Hematopoietic multipotent progenitor cell (in vitro differentiated cells): Measurements from ENCODE around the gene PCDHA9. TPM values are rescaled to one million over a fixed set of nuclear protein-coding genes. Genes with fewer than 3 reads are reported as not detected.
"Not testable (repeated sequence)": the region's sequence is repeated elsewhere in the genome, so short reads cannot be mapped to it uniquely, and the experiment has no call there.

Source experiments
- DNase-seq, 3 donors: peaks; one replicate each; pipeline ENCODE4 v3.0.0-alpha.2; 2011 to 2015; ENCODE audit warnings: low read depth in 2 of 3, low spot score in 2 of 3
- total RNA-seq: library from RNA; depleted of rRNA; stranded (reverse); fragments of >200 nt; gene quantifications from one replicate; pipeline ENCODE4 v1.2.3, GENCODE V29; 2012

Gene PCDHA9
- total RNA-seq = under 0.01 TPM

- DNase-seq = not testable (repeated sequence)
These were observed at the start of gene PCDHA9 for GRCh38 chr5:140848139-140849102. TSS of gene PCDHA9 (plus strand) at chr5:140848382. CDS start at chr5:140848496, 114 bp downstream.

DNA sequence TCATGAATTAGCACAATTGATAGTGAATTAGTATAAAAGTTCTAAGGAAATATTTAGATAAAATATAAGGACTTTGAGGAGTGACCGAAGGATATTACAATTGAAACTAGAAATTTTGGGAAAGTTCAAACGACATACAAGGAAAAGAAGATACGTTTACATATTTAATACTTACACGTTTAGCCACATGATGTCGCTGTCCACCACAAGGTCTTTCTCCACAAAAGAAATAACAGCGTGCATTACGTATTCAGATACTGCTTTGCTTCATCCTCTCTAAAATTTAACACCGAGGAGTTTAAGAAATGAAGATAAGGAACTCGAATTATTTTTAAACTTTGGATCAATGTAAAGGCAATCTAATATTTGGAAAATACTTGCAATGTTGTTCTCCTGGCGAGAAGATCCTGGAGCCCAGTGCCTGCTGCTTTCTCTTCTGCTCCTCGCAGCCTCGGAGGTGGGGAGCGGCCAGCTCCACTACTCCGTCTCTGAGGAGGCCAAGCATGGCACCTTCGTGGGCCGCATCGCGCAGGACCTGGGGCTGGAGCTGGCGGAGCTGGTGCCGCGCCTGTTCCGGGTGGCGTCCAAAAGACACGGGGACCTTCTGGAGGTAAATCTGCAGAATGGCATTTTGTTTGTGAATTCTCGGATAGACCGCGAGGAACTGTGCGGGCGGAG is 47.2 kb upstream of the PCDHA9 start, which contains the start of gene PCDHA3:
PCDHA3 (plus strand) TSS at position 242 of the 678 bp plus-strand sequence.
- DNase-seq = peak in 1 of 3 donors; percentile 12

- DNase-seq = no peak
These were observed 46.7 kb upstream of the PCDHA9 start for GRCh38 chr5:140801494-140801841.

DNA sequence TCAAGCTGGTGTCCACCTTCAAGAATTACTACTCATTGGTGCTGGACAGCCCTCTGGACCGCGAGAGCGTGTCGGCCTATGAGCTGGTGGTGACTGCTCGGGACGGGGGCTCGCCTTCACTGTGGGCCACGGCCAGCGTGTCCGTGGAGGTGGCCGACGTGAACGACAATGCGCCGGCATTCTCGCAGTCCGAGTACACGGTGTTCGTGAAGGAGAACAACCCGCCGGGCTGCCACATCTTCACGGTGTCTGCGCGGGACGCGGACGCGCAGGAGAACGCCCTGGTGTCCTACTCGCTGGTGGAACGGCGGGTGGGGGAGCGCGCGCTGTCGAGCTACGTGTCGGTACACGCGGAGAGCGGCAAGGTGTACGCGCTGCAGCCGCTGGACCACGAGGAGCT is 45.8 kb upstream of the PCDHA9 start:
- not testable (repeated sequence) for DNase-seq

DNA sequence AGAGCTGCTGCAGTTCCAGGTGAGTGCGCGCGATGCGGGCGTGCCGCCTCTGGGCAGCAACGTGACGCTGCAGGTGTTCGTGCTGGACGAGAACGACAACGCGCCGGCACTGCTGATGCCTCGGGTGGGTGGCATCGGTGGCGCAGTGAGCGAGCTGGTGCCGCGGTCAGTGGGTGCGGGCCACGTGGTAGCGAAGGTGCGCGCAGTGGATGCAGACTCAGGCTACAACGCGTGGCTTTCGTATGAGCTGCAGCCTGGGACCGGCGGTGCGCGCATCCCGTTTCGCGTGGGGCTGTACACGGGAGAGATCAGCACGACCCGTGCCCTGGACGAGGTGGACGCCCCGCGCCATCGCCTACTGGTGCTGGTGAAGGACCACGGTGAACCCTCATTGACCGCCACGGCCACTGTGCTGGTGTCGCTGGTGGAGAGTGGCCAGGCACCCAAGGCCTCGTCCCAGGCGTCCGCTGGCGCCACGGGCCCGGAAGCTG is 45.4 kb upstream of the PCDHA9 start:
- DNase-seq = no peak

DNA sequence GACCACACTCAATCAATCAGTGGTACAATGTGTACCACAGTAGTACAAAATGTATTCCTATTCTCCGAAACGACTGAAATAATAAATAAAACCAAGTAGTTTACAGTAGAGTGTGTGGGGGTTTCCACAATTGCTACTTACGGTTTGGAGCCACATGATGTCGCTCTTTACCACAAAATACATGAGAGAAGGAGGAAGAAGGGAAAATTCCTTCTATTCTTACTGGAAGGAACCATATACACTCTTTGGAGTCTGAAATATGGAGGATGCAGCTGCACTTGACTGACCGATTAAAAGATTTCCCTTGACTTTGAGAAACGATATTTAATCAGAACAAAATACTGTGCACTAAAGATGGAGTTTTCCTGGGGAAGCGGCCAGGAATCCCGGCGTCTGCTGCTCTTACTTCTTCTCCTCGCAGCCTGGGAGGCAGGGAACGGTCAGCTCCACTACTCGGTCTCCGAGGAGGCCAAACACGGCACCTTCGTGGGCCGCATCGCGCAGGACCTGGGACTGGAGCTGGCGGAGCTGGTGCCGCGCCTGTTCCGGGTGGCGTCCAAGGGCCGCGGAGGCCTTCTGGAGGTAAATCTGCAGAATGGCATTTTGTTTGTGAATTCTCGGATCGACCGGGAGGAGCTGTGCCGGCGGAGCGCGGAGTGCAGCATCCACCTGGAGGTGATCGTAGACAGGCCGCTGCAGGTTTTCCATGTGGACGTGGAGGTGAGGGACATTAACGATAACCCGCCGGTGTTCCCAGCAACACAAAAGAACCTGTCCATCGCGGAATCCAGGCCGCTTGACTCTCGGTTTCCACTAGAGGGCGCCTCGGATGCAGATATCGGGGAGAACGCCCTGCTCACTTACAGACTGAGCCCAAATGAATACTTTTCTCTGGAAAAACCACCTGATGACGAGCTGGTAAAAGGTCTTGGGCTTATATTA is 41.1 kb upstream of the PCDHA9 start, which contains the start of gene PCDHA4:
PCDHA4 (plus strand) TSS at position 235 of the 942 bp plus-strand sequence.
- peak in 2 of 3 donors; percentile 17 to 34 for DNase-seq

DNA sequence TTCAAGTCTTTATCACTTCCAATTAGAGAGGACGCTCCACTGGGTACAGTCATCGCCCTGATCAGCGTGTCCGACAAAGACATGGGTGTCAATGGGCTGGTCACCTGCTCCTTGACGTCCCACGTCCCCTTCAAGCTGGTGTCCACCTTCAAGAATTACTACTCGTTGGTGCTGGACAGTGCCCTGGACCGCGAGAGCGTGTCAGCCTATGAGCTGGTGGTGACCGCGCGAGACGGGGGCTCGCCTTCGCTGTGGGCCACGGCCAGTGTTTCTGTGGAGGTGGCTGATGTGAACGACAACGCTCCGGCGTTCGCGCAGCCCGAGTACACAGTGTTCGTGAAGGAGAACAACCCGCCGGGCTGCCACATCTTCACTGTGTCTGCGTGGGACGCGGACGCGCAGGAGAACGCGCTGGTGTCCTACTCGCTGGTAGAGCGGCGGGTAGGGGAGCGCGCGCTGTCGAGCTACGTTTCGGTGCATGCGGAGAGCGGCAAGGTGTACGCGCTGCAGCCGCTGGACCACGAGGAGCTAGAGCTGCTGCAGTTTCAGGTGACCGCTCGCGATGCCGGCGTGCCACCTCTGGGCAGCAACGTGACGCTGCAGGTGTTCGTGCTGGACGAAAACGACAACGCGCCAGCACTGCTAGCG is 39.8 kb upstream of the PCDHA9 start:
- DNase-seq = not testable (repeated sequence)

GRCh38 chr5:140808889-140809291 is 39.3 kb upstream of the PCDHA9 start:
- DNase-seq = no peak

DNA sequence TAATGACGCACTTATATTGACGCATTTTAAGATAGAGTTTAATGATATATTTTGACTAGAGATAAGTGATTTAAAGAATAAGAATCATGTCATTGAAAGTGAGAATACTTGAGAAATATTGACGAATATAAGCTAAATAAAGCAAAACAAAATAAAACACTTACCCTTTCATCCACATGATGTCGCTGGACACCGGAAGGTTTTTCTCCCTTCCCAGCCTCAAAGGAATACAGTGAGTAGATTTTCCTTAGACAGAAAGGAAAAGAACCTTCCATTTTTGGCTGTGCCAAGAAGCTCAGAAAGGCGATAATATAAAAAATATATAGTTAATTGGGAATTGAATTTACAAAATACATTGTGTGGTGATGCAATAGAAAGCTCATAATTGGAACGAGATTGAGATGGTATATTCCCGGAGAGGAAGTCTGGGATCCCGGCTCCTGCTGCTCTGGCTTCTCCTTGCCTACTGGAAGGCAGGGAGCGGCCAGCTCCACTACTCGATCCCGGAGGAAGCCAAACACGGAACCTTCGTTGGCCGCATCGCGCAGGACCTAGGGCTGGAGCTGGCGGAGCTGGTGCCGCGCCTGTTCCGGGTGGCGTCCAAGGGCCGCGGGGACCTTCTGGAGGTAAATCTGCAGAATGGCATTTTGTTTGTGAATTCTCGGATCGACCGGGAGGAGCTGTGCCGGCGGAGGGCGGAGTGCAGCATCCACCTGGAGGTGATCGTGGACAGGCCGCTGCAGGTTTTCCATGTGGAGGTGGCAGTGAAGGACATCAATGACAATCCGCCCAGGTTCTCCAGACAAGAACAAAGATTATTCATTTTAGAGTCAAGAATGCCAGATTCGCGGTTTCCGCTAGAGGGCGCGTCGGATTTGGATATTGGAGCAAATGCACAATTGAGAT is 26.6 kb upstream of the PCDHA9 start, which contains the start of gene PCDHA5:
PCDHA5 (plus strand) TSS at position 239 of the 906 bp plus-strand sequence.
- DNase-seq = peak in 1 of 3 donors; percentile 9

DNA sequence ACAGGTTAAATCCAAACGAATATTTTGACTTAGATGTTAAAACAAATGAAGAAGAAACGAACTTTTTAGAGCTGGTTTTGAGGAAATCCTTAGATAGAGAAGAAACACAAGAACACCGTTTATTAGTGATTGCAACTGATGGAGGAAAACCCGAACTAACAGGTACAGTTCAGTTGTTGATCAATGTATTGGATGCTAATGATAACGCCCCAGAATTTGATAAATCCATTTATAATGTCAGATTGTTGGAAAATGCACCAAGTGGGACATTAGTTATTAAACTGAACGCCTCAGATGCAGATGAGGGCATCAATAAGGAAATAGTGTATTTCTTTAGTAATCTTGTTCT is 25.9 kb upstream of the PCDHA9 start:
- DNase-seq = no peak

GRCh38 chr5:140822969-140823368 is 25.2 kb upstream of the PCDHA9 start:
- DNase-seq = not testable (repeated sequence)

GRCh38 chr5:140823475-140823874 is 24.7 kb upstream of the PCDHA9 start:
- DNase-seq = no peak

DNA sequence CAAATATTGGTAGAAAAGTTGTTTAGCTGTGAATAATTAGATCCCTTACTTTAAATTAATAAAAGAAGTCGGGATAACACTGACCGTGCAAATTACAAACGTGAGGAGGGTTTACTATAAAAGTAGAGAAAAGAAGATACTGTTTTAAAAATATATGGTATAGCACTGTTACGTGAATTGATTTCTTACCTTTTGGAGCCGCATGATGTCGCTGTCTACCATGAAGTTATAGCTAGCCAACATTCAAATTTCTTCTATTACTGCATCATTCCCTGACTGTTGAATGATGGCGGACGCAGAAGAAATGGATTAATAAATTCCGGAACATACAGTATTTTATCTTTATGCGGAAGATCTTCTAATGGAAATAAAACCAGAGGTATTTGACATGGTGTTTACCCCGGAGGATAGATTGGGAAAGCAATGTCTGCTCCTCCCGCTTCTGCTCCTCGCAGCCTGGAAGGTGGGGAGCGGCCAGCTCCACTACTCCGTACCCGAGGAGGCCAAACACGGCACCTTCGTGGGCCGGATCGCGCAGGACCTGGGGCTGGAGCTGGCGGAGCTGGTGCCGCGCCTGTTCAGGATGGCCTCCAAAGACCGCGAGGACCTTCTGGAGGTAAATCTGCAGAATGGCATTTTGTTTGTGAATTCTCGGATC is 20.3 kb upstream of the PCDHA9 start, which contains the start of gene PCDHA6:
PCDHA6 (plus strand) TSS at position 257 of the 658 bp plus-strand sequence; CDS start at position 389, 132 bp downstream.
- no peak for DNase-seq

DNA sequence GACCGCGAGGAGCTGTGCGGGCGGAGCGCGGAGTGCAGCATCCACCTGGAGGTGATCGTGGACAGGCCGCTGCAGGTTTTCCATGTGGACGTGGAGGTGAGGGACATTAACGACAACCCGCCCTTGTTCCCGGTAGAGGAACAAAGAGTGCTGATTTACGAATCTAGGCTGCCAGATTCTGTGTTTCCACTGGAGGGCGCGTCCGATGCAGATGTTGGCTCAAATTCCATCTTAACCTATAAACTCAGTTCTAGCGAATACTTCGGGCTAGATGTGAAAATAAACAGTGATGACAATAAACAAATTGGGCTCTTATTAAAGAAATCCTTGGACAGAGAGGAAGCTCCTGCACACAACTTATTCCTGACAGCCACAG is 19.8 kb upstream of the PCDHA9 start:
- no peak for DNase-seq

DNA sequence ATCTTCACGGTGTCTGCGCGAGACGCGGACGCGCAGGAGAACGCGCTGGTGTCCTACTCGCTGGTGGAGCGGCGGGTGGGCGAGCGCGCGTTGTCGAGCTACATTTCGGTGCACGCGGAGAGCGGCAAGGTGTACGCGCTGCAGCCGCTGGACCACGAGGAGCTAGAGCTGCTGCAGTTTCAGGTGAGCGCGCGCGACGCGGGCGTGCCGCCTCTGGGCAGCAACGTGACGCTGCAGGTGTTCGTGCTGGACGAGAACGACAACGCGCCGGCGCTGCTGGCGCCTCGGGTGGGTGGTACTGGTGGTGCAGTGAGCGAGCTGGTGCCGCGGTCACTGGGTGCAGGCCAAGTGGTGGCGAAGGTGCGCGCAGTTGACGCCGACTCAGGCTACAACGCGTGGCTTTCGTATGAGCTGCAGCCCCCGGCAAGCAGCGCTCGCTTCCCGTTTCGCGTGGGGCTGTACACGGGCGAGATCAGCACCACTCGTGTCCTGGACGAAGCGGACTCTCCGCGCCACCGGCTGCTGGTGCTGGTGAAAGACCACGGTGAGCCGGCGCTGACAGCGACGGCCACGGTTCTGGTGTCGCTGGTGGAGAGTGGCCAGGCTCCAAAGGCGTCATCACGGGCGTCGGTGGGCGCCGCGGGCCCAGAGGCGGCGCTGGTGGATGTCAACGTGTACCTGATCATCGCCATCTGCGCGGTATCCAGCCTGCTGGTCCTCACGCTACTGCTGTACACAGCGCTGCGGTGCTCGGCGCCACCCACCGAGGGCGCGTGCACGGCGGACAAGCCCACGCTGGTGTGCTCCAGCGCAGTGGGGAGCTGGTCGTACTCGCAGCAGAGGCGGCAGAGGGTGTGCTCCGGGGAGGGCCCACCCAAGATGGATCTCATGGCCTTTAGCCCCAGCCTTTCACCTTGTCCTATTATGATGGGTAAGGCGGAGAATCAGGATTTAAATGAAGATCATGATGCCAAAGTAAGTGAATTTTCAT is 18.4 kb upstream of the PCDHA9 start:
- DNase-seq = not testable (repeated sequence)

GRCh38 chr5:140833993-140834392 is 14.2 kb upstream of the PCDHA9 start, which contains the start of gene PCDHA7:
TSS of gene PCDHA7 (plus strand) at chr5:140834269. CDS start at chr5:140834384, 115 bp downstream.
- DNase-seq = no peak
